H1 (cell line): ENCODE results near the gene PAXIP1. TPM values are rescaled to one million over a fixed set of nuclear protein-coding genes. Genes with fewer than 3 reads are reported as not detected.

ENCODE experiments used
- CTCF ChIA-PET: fragments of 300-600 bp; sonication (Branson Sonifier 250); formaldehyde crosslinking; loops from one replicate; lab custom pipeline; 2021; ENCODE audit not compliant: partially characterized antibody; lab: Charles Lee
- POLR2A ChIA-PET: fragments of 300-600 bp; sonication (Branson Sonifier 250); formaldehyde crosslinking; loops from one replicate; lab custom pipeline; 2021; ENCODE audit warnings: inconsistent platforms; ENCODE audit not compliant: partially characterized antibody; lab: Charles Lee
- DNase-seq, 2 experiments: peaks; one replicate each; pipeline versions ENCODE4 v3.0.0 to v3.0.0-alpha.2; 2010 to 2022; ENCODE audit warnings: low spot score in 2 of 2, low read depth in 1 of 2, mixed read lengths in 1 of 2
- FAIRE-seq: peaks from 2 replicates; lab custom pipeline; 2011; peaks lifted over from hg19 to GRCh38; lab: Jason Lieb, UNC
- H2AFZ ChIP-seq: 2 replicates; pipeline ENCODE4 v1.8.1; 2012; ENCODE audit warnings: low read length, inconsistent platforms
- H2AK5ac ChIP-seq: 2 replicates; pipeline ENCODE4 v1.6.1; 2013; ENCODE audit warnings: low read depth, low read length
- H2BK120ac ChIP-seq: replicated peaks from 2 replicates; pipeline ENCODE3; 2013; ENCODE audit warnings: low read depth, low read length, inconsistent platforms
- H2BK12ac ChIP-seq: 2 replicates; pipeline ENCODE4 v1.6.1; 2013; ENCODE audit warnings: low read depth, low read length
- H2BK15ac ChIP-seq: 2 replicates; pipeline ENCODE4 v1.6.1; 2013; ENCODE audit warnings: low read length
- H2BK20ac ChIP-seq: 2 replicates; pipeline ENCODE4 v1.6.1; 2013; ENCODE audit warnings: low read length
- H2BK5ac ChIP-seq: 2 replicates; pipeline ENCODE4 v1.6.1; 2013; ENCODE audit warnings: low read depth, low read length
- H3K14ac ChIP-seq: 2 replicates; pipeline ENCODE4 v1.6.1; 2013; ENCODE audit warnings: inconsistent platforms; ENCODE audit not compliant: insufficient read length
- H3K18ac ChIP-seq: 2 replicates; pipeline ENCODE4 v1.6.1; 2013; ENCODE audit warnings: low read length; ENCODE audit errors: extremely low read depth
- H3K23ac ChIP-seq: 2 replicates; pipeline ENCODE4 v1.6.1; 2013; ENCODE audit warnings: inconsistent platforms; ENCODE audit not compliant: insufficient read length
- H3K23me2 ChIP-seq: 2 replicates; pipeline ENCODE4 v1.6.1; 2013; ENCODE audit warnings: low read depth, low read length
- H3K27ac ChIP-seq: 2 replicates; pipeline ENCODE4 v1.6.1; 2011; ENCODE audit warnings: low read depth, low read length, inconsistent platforms
- H3K27me3 ChIP-seq, 4 experiments: replicated peaks in 1 of 4; 1 replicate in 1 of 4; 2 replicates in 3 of 4; pipeline versions ENCODE4 v1.6.1 to v1.8.1; 2011 to 2013; ENCODE audit warnings: low read length in 3 of 4, mild to moderate bottlenecking in 3 of 4, inconsistent platforms in 2 of 4, mixed read lengths in 2 of 4, moderate library complexity in 1 of 4; ENCODE audit not compliant: control insufficient read depth in 3 of 4, insufficient read depth in 3 of 4; ENCODE audit errors: extremely low read depth in 1 of 4
- H3K36me3 ChIP-seq, 4 experiments: 2 replicates each; pipeline versions ENCODE4 v1.6.1 to v1.8.1; 2011 to 2013; ENCODE audit warnings: mild to moderate bottlenecking in 4 of 4, low read length in 3 of 4, moderate library complexity in 2 of 4, control low read depth in 1 of 4, inconsistent platforms in 1 of 4; ENCODE audit not compliant: insufficient read depth in 4 of 4, control insufficient read depth in 2 of 4
- H3K4ac ChIP-seq: replicated peaks from 2 replicates; pipeline ENCODE3; 2013; ENCODE audit warnings: low read length, low read depth, mixed read lengths, inconsistent platforms; ENCODE audit not compliant: insufficient read length
- H3K4me1 ChIP-seq, 4 experiments: replicated peaks in 1 of 4; 1 replicate in 1 of 4; 2 replicates in 3 of 4; pipeline versions ENCODE4 v1.6.1 to v1.8.1; 2011 to 2013; ENCODE audit warnings: low read length in 3 of 4, inconsistent platforms in 2 of 4, mixed read lengths in 1 of 4; ENCODE audit not compliant: insufficient read depth in 4 of 4, control insufficient read depth in 3 of 4
- H3K4me2 ChIP-seq, 2 experiments: 2 replicates each; pipeline versions ENCODE4 v1.6.1 to v1.8.1; 2011 to 2013; ENCODE audit warnings: low read depth in 2 of 2, low read length in 2 of 2, control low read depth in 1 of 2, inconsistent platforms in 1 of 2, mild to moderate bottlenecking in 1 of 2; ENCODE audit not compliant: insufficient read depth in 1 of 2
- H3K4me3 ChIP-seq, 4 experiments: fragments of 200-600, 300-600 bp in 1 of 4; sonication (generic), shearing (Covaris generic), sonication (Bioruptor Twin) in 1 of 4; 2 replicates each; pipeline versions ENCODE4 v1.5.1 to v1.8.1; 2011 to 2016; ENCODE audit warnings: low read length in 4 of 4, low read depth in 3 of 4, control low read depth in 2 of 4, inconsistent platforms in 2 of 4, mild to moderate bottlenecking in 2 of 4, mixed read lengths in 1 of 4, moderate library complexity in 1 of 4; ENCODE audit not compliant: insufficient read depth in 2 of 4; ENCODE audit errors: extremely low read depth in 1 of 4
- H3K56ac ChIP-seq: replicated peaks from 2 replicates; pipeline ENCODE3; 2013; ENCODE audit warnings: low read depth, mild to moderate bottlenecking, mixed read lengths, low read length, inconsistent platforms; ENCODE audit not compliant: insufficient read length
- H3K79me1 ChIP-seq: 2 replicates; pipeline ENCODE4 v1.6.1; 2013; ENCODE audit warnings: low read depth, low read length, control low read depth
- H3K79me2 ChIP-seq, 2 experiments: 2 replicates each; pipeline versions ENCODE4 v1.6.1 to v1.8.1; 2012 to 2013; ENCODE audit warnings: low read length in 2 of 2, mild to moderate bottlenecking in 2 of 2, inconsistent platforms in 1 of 2; ENCODE audit not compliant: insufficient read depth in 2 of 2, control insufficient read depth in 1 of 2
- H3K9ac ChIP-seq, 4 experiments: replicated peaks in 1 of 4; 1 replicate in 1 of 4; 2 replicates in 3 of 4; pipeline versions ENCODE4 v1.6.1 to v1.8.1; 2011 to 2013; ENCODE audit warnings: low read depth in 3 of 4, low read length in 3 of 4, control low read depth in 2 of 4, mild to moderate bottlenecking in 2 of 4, moderate library complexity in 2 of 4, inconsistent platforms in 1 of 4; ENCODE audit errors: extremely low read depth in 1 of 4
- H3K9me3 ChIP-seq, 2 experiments: 2 replicates each; pipeline versions ENCODE4 v1.6.1 to v1.8.1; 2012 to 2013; ENCODE audit warnings: mild to moderate bottlenecking in 2 of 2, moderate library complexity in 2 of 2, control low read depth in 1 of 2, inconsistent platforms in 1 of 2, low read depth in 1 of 2, low read length in 1 of 2, mixed read lengths in 1 of 2; ENCODE audit not compliant: insufficient read depth in 2 of 2
- H4K20me1 ChIP-seq, 2 experiments: replicated peaks in 1 of 2; 2 replicates each; pipeline versions ENCODE3 to v1.8.1; 2011 to 2013; ENCODE audit warnings: inconsistent platforms in 2 of 2, low read length in 2 of 2, mild to moderate bottlenecking in 1 of 2; ENCODE audit not compliant: insufficient read depth in 2 of 2, control insufficient read depth in 1 of 2
- H4K5ac ChIP-seq: 2 replicates; pipeline ENCODE4 v1.6.1; 2013; ENCODE audit warnings: low read length, low read depth, mixed read lengths, inconsistent platforms; ENCODE audit not compliant: insufficient read length
- H4K8ac ChIP-seq: 2 replicates; pipeline ENCODE4 v1.8.0; 2013; ENCODE audit warnings: mild to moderate bottlenecking, moderate library complexity, low read length, inconsistent platforms; ENCODE audit not compliant: insufficient read depth; ENCODE audit errors: extremely low read depth
- H4K91ac ChIP-seq: replicated peaks from 2 replicates; pipeline ENCODE3; 2013; ENCODE audit warnings: low read length, mixed read lengths, inconsistent platforms; ENCODE audit not compliant: insufficient read length
- BRCA1 ChIP-seq: IDR thresholded peaks from 2 replicates; pipeline ENCODE4 v1.6.1; 2012; ENCODE audit warnings: low read depth, low read length, improper control_type of control experiment
- CHD1 ChIP-seq: IDR thresholded peaks from 2 replicates; pipeline ENCODE4 v1.6.1; 2012; ENCODE audit warnings: low read depth, low read length, improper control_type of control experiment
- EP300 ChIP-seq, 2 experiments: IDR thresholded peaks; 1 replicate in 1 of 2; 2 replicates in 1 of 2; pipeline ENCODE4 v1.6.1; 2011 to 2012; ENCODE audit warnings: low read depth in 2 of 2, low read length in 2 of 2, mild to moderate bottlenecking in 2 of 2, borderline replicate concordance in 1 of 2, inconsistent platforms in 1 of 2, moderate library complexity in 1 of 2
- JUND ChIP-seq: IDR thresholded peaks from 2 replicates; pipeline ENCODE4 v1.6.1; 2011; ENCODE audit warnings: mild to moderate bottlenecking, improper control_type of control experiment, low read length
- SP1 ChIP-seq: IDR thresholded peaks from 2 replicates; pipeline ENCODE4 v1.6.1; 2011; ENCODE audit warnings: low read depth, low read length
- SUZ12 ChIP-seq: fragments of 200-600 bp; sonication (generic); IDR thresholded peaks from 2 replicates; pipeline ENCODE4 v1.6.1; 2012; ENCODE audit warnings: mild to moderate bottlenecking, inconsistent platforms, low read length, moderate library complexity, mixed read lengths
- WGBS, 2 experiments: shearing (Covaris generic) in 1 of 2; methylation state at CpG; one replicate each; pipeline versions ENCODE4 v1.1.6 to v1.1.7; 2013 to 2015; ENCODE audit warnings: low lambda C conversion rate in 2 of 2, mixed read lengths in 2 of 2, inconsistent platforms in 1 of 2, low coverage in 1 of 2, missing lambda C conversion rate in 1 of 2; ENCODE audit not compliant: insufficient replicate concordance in 2 of 2, insufficient coverage in 1 of 2, insufficient read length in 1 of 2; ENCODE audit errors: extremely low coverage in 1 of 2, missing lambda C conversion rate in 1 of 2; 5-methylcytosine and 5-hydroxymethylcytosine counted together
- long read RNA-seq, 2 experiments: library from RNA in 1 of 2; library from capped mRNA in 1 of 2; stranded (forward); transcript quantifications; one replicate each; pipeline ENCODE4 v2.0.0, GENCODE V29; 2021; ENCODE audit warnings: inconsistent platforms in 1 of 2
- polyA minus RNA-seq, 3 experiments: library from RNA; depleted of rRNA, polyadenylated mRNA; stranded (reverse); fragments of >200 nt; gene quantifications; 1 replicate in 2 of 3; 2 replicates in 1 of 3; pipeline ENCODE4 v1.2.3, GENCODE V29; 2011
- polyA plus RNA-seq, 7 experiments: library from polyadenylated mRNA; depleted of rRNA in 3 of 7; stranded (reverse) in 5 of 7; unstranded in 2 of 7; fragments of >200 nt in 5 of 7; fragments of 200-250 nt in 2 of 7; gene quantifications; 1 replicate in 5 of 7; 2 replicates in 1 of 7; 4 replicates in 1 of 7; pipeline versions ENCODE4 v1.2.1 to v1.2.3, GENCODE V29; 2011 to 2013; ENCODE audit warnings: missing spikeins in 2 of 7, mixed read lengths in 2 of 7
- total RNA-seq: library from RNA; stranded (reverse); fragmentation: NEBNext Ultra II Directional; extraction: Animal tissue kit (Norgen Biotek cat#: 25700); gene quantifications from 2 replicates; pipeline ENCODE4 v1.2.1, GENCODE V29; 2021

PAXIP1 gene, protein sequence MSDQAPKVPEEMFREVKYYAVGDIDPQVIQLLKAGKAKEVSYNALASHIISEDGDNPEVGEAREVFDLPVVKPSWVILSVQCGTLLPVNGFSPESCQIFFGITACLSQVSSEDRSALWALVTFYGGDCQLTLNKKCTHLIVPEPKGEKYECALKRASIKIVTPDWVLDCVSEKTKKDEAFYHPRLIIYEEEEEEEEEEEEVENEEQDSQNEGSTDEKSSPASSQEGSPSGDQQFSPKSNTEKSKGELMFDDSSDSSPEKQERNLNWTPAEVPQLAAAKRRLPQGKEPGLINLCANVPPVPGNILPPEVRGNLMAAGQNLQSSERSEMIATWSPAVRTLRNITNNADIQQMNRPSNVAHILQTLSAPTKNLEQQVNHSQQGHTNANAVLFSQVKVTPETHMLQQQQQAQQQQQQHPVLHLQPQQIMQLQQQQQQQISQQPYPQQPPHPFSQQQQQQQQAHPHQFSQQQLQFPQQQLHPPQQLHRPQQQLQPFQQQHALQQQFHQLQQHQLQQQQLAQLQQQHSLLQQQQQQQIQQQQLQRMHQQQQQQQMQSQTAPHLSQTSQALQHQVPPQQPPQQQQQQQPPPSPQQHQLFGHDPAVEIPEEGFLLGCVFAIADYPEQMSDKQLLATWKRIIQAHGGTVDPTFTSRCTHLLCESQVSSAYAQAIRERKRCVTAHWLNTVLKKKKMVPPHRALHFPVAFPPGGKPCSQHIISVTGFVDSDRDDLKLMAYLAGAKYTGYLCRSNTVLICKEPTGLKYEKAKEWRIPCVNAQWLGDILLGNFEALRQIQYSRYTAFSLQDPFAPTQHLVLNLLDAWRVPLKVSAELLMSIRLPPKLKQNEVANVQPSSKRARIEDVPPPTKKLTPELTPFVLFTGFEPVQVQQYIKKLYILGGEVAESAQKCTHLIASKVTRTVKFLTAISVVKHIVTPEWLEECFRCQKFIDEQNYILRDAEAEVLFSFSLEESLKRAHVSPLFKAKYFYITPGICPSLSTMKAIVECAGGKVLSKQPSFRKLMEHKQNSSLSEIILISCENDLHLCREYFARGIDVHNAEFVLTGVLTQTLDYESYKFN
- total RNA-seq (30.5 and 32.4 TPM in 2 replicates), polyA plus RNA-seq (2011; rRNA removed) (26.3 and 32.8 TPM in 2 replicates), polyA minus RNA-seq (2011; rRNA and poly(A)+ RNA removed) (15.9 and 16.6 TPM in 2 replicates)
- 29.3 TPM for polyA plus RNA-seq (2011; cell fraction: cytosol; rRNA removed)
- polyA plus RNA-seq (2011; cell fraction: nucleus; rRNA removed): 25.1 TPM
- polyA plus RNA-seq (2012, experiment 1 of 2): 19.3 to 25.4 TPM (median 23.9 TPM) in 4 replicates
- polyA plus RNA-seq (2012, experiment 2 of 2): 1.9 TPM
- polyA plus RNA-seq (2013, experiment 1 of 2): 28.3 TPM
- 28.1 TPM for polyA plus RNA-seq (2013, experiment 2 of 2)
- 11.4 TPM for polyA minus RNA-seq (2011; cell fraction: cytosol; rRNA and poly(A)+ RNA removed)
- polyA minus RNA-seq (2011; cell fraction: nucleus; rRNA and poly(A)+ RNA removed): 18.9 TPM
- long read RNA-seq, experiment 1, partial matches to known transcripts: 22 of 28 reads
- long read RNA-seq, experiment 1, other reads (novel, unspliced or antisense): 2 of 28 reads
- long read RNA-seq, experiment 2, partial matches to known transcripts: 8 of 11 reads
- long read RNA-seq, experiment 2, other reads (novel, unspliced or antisense): 2 of 11 reads

DNA sequence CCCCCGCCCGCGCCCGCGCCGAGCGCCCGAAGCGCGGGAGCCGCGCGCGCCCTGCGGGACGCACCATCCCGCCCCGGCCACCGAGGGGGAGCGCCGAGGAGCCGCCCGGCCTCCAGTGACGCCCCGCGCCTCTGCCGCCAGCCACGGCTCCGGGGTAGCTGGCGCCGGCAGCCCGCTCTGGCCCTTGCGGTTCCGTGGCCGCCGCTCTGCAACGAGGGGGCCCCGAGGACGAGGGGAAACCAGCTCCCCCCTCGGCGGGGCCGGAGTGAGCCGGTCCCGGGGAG, at the start of gene PAXIP1:
TSS of gene PAXIP1 (minus strand) at position 33 of the 284 bp plus-strand sequence. CDS start 195 bp downstream, outside the sequence.
- CTCF ChIA-PET: interaction anchor here (0.6 to 1.0 kb wide), 2 partner anchors 106 to 340 kb away, joined by 3 read pairs; no protein-coding TSS in a partner anchor
- no peak for FAIRE-seq
- TF ChIP-seq BRCA1: no peak
- TF ChIP-seq SP1: no peak
- peak in 1 of 2 experiments; percentile 99; a peak in 2 of 3 replicates for TF ChIP-seq EP300 (IDR thresholded peaks at IDR 0.05; ENCODE audit: borderline replicate concordance in 1 of 2, low read depth in 2 of 2, low read length in 2 of 2)
- TF ChIP-seq JUND: peak; percentile 96
- no peak for TF ChIP-seq SUZ12
- TF ChIP-seq CHD1: peak; percentile 94

More for the DNA sequence above, at the start of gene PAXIP1:
- POLR2A ChIA-PET: interaction anchor here (0.6 to 1.9 kb wide), 5 partner anchors 9 to 641 kb away, joined by 3 to 7 read pairs (median 3); no protein-coding TSS in a partner anchor
- peak within 1 kb of the TSS; percentile 89; the same call in 1 of the 2 replicates for H2BK5ac ChIP-seq
- no peak within 1 kb of the TSS for H3K14ac ChIP-seq
- peak within 1 kb of the TSS; percentile 87 for H4K5ac ChIP-seq
- peak within 1 kb of the TSS; percentile 78 to 96 (median 92) for H3K9ac ChIP-seq
- H2BK20ac ChIP-seq: no peak within 1 kb of the TSS
- peaks cover 2 to 10% (median 5%) of the 10 kb centered on the region in 4 experiments; a peak in 4 of 8 replicates for H3K36me3 ChIP-seq
- peak within 1 kb of the TSS; percentile 48 for H3K56ac ChIP-seq
- H3K79me1 ChIP-seq: peaks cover 12% of the 10 kb centered on the region
- no peak within 1 kb of the TSS for H2AK5ac ChIP-seq
- peak within 1 kb of the TSS; percentile 94 for H3K4ac ChIP-seq
- no peak within 1 kb of the TSS for H2BK120ac ChIP-seq
- no peak within 1 kb of the TSS for H2BK15ac ChIP-seq
- H3K4me2 ChIP-seq: peak within 1 kb of the TSS; percentile 83 to 94
- WGBS, 2 experiments: no CpG with 5 or more reads among the region's 44 CpGs
- peak within 1 kb of the TSS; percentile 90 for H4K91ac ChIP-seq
- H3K4me1 ChIP-seq: peaks cover 0 to 1% (median under 1%) of the 10 kb centered on the region in 4 experiments; a peak in 4 of 7 replicates
- H4K8ac ChIP-seq: peak within 1 kb of the TSS; percentile 99
- H3K23me2 ChIP-seq: peaks cover 9% of the 10 kb centered on the region
- peak within 1 kb of the TSS; percentile 99 for H3K27ac ChIP-seq
- DNase-seq: peak in 1 of 2 experiments; percentile 85
- peak within 1 kb of the TSS; percentile 82 to 95 (median 86) for H3K4me3 ChIP-seq
- H3K27me3 ChIP-seq: no peaks in the 10 kb centered on the region
- H2AFZ ChIP-seq: peak within 1 kb of the TSS; percentile 59; the same call in 1 of the 2 replicates
- peaks cover 3 to 9% of the 10 kb centered on the region in 2 experiments for H4K20me1 ChIP-seq
- 0 out of 2 replicates have a peak within 1 kb of the TSS, but pooled peaks have one; percentile 50 for H2BK12ac ChIP-seq
- H3K18ac ChIP-seq: peak within 1 kb of the TSS; percentile 95
- no peak within 1 kb of the TSS for H3K23ac ChIP-seq
- peaks cover 7 to 44% of the 10 kb centered on the region in 2 experiments for H3K79me2 ChIP-seq
- H3K9me3 ChIP-seq: no peaks in the 10 kb centered on the region
